SK-N-SH treated with all-trans-retinoic acid at 6 μM for 48 hours (cell line): ENCODE results near the gene KCNIP1.

ENCODE experiments used
- ATAC-seq: fragments of 200-7000 bp; cut with Tn5 transposase; 3 replicates; pipeline ENCODE4 v1.9.1; 2020; ENCODE audit warnings: mild to moderate bottlenecking, moderate library complexity
- ARNTL ChIP-seq: fragments of 450-650 bp; formaldehyde crosslinking; IDR thresholded peaks from 2 replicates; pipeline ENCODE4 v1.5.0; 2020; ENCODE audit warnings: low read depth, mild to moderate bottlenecking, moderate library complexity, borderline replicate concordance
- BACH2 ChIP-seq: fragments of 250-450 bp; sonication (Bioruptor Pico); IDR thresholded peaks from 2 replicates; pipeline ENCODE4 v1.9.0; 2021; ENCODE audit warnings: mild to moderate bottlenecking, borderline replicate concordance
- CSDC2 ChIP-seq: fragments of 250-450 bp; sonication (Bioruptor Pico); IDR thresholded peaks from 2 replicates; pipeline ENCODE4 v1.5.0; 2020; ENCODE audit warnings: mild to moderate bottlenecking, moderate library complexity
- ESRRG ChIP-seq: fragments of 250-450 bp; sonication (Bioruptor Pico); IDR thresholded peaks from 2 replicates; pipeline ENCODE4 v1.6.1; 2021; ENCODE audit warnings: mild to moderate bottlenecking
- GLIS3 ChIP-seq: fragments of 250-450 bp; sonication (Bioruptor Pico); IDR thresholded peaks from 2 replicates; pipeline ENCODE4 v1.5.0; 2020; ENCODE audit warnings: mild to moderate bottlenecking, moderate library complexity
- OSR1 ChIP-seq: fragments of 250-450 bp; sonication (Bioruptor Pico); IDR thresholded peaks from 2 replicates; pipeline ENCODE4 v1.8.0; 2022; ENCODE audit warnings: moderate library complexity, mild to moderate bottlenecking, inconsistent platforms
- POU6F1 ChIP-seq: fragments of 250-450 bp; sonication (Bioruptor Pico); IDR thresholded peaks from 2 replicates; pipeline ENCODE4 v1.8.0; 2021; ENCODE audit warnings: low read depth, mild to moderate bottlenecking, moderate library complexity, borderline replicate concordance
- PPARA ChIP-seq: fragments of 250-450 bp; sonication (Bioruptor Pico); IDR thresholded peaks from 2 replicates; pipeline ENCODE4 v1.5.0; 2020; ENCODE audit warnings: mild to moderate bottlenecking, borderline replicate concordance
- RARB ChIP-seq: fragments of 250-450 bp; sonication (Bioruptor Pico); IDR thresholded peaks from 2 replicates; pipeline ENCODE4 v1.8.0; 2021; ENCODE audit warnings: mild to moderate bottlenecking, moderate library complexity
- SNAI2 ChIP-seq: fragments of 250-450 bp; sonication (Bioruptor Pico); IDR thresholded peaks from 2 replicates; pipeline ENCODE4 v1.5.0; 2020; ENCODE audit warnings: mild to moderate bottlenecking, moderate library complexity
- TCF4 ChIP-seq: fragments of 250-450 bp; sonication (Bioruptor Pico); IDR thresholded peaks from 2 replicates; pipeline ENCODE4 v1.8.0; 2021; ENCODE audit warnings: mild to moderate bottlenecking, moderate library complexity, borderline replicate concordance
- TOX ChIP-seq: fragments of 250-450 bp; sonication (Bioruptor Pico); IDR thresholded peaks from 2 replicates; pipeline ENCODE4 v1.8.0; 2021; ENCODE audit warnings: mild to moderate bottlenecking, moderate library complexity, borderline replicate concordance
- TSHZ2 ChIP-seq: fragments of 250-450 bp; sonication (Bioruptor Pico); IDR thresholded peaks from 2 replicates; pipeline ENCODE4 v1.5.0; 2020; ENCODE audit warnings: mild to moderate bottlenecking, moderate library complexity
- ZC3H10 ChIP-seq: fragments of 250-450 bp; sonication (Bioruptor Pico); IDR thresholded peaks from 2 replicates; pipeline ENCODE4 v1.5.1; 2021; ENCODE audit warnings: mild to moderate bottlenecking, moderate library complexity
- ZFP3 ChIP-seq: fragments of 250-450 bp; sonication (Bioruptor Pico); IDR thresholded peaks from 2 replicates; pipeline ENCODE4 v1.5.0; 2020; ENCODE audit warnings: mild to moderate bottlenecking, moderate library complexity
- ZFP30 ChIP-seq: fragments of 450-650 bp; formaldehyde crosslinking; IDR thresholded peaks from 2 replicates; pipeline ENCODE4 v1.5.0; 2022; ENCODE audit warnings: mild to moderate bottlenecking, moderate library complexity
- ZNF8 ChIP-seq: fragments of 450-650 bp; formaldehyde crosslinking; IDR thresholded peaks from 2 replicates; pipeline ENCODE4 v1.5.0; 2020; ENCODE audit warnings: mild to moderate bottlenecking, moderate library complexity
- TF ChIP-seq, protein P1 (sequence below): fragments of 250-450 bp; sonication (Bioruptor Pico); IDR thresholded peaks from 2 replicates; pipeline ENCODE4 v1.5.1; 2020; ENCODE audit warnings: low read depth, mild to moderate bottlenecking, moderate library complexity
- TF ChIP-seq, protein P2 (sequence below): fragments of 250-450 bp; sonication (Bioruptor Pico); IDR thresholded peaks from 2 replicates; pipeline ENCODE4 v1.8.0; 2020; ENCODE audit warnings: mild to moderate bottlenecking, moderate library complexity, borderline replicate concordance

KCNIP1 gene

GRCh38 chr5:170644501-170644900 lies 140.7 kb downstream of the KCNIP1 start:
- ATAC-seq, result no peak

DNA sequence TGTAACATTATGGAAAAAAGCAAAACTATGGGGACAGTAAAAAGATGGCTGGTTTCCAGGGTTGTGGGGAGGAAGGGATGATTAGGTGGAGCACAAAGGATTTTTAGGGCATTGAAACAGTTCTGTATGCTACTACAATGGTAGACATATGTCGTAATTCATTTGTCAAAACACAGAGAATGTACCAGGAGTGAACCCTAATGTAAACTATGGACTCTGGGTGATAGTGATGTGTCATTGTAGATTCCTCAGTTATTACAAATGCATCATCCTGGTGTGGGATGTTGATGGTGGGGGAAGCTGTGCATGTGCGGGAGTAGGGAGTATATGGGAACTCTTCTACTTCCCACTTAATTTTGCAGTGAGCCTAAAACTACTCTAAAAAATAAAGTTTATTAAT lies 144.7 kb downstream of the KCNIP1 start:
- no peak for ATAC-seq
- no peak for TF ChIP-seq ZC3H10 (CRISPR knock-in tag)

More at GRCh38 chr5:170644501-170644900, 140.7 kb downstream of the KCNIP1 start:
- TF ChIP-seq, protein P1, sequence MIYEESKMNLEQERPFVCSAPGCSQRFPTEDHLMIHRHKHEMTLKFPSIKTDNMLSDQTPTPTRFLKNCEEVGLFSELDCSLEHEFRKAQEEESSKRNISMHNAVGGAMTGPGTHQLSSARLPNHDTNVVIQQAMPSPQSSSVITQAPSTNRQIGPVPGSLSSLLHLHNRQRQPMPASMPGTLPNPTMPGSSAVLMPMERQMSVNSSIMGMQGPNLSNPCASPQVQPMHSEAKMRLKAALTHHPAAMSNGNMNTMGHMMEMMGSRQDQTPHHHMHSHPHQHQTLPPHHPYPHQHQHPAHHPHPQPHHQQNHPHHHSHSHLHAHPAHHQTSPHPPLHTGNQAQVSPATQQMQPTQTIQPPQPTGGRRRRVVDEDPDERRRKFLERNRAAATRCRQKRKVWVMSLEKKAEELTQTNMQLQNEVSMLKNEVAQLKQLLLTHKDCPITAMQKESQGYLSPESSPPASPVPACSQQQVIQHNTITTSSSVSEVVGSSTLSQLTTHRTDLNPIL, result no peak
- TF ChIP-seq OSR1 (no peak), ZFP3 (CRISPR knock-in tag) (no peak), ZNF8 (no peak), PPARA (no peak), TCF4 (CRISPR knock-in tag) (no peak), ZFP30 (CRISPR knock-in tag) (no peak), RARB (CRISPR knock-in tag) (no peak), BACH2 (CRISPR knock-in tag) (no peak), ZC3H10 (CRISPR knock-in tag) (no peak), CSDC2 (CRISPR knock-in tag) (no peak), SNAI2 (CRISPR knock-in tag) (no peak), TOX (CRISPR knock-in tag) (no peak)

- no peak for TF ChIP-seq TCF4 (CRISPR knock-in tag)
- TF ChIP-seq POU6F1 (CRISPR knock-in tag), result no peak
- no peak for TF ChIP-seq BACH2 (CRISPR knock-in tag)
- no peak for TF ChIP-seq OSR1
- TF ChIP-seq PPARA, result no peak
- TF ChIP-seq ARNTL (CRISPR knock-in tag), result no peak
- no peak for TF ChIP-seq TOX (CRISPR knock-in tag)
- no peak for TF ChIP-seq TSHZ2
- TF ChIP-seq GLIS3, result no peak
- no peak for TF ChIP-seq ESRRG
- TF ChIP-seq, protein P1, result no peak
- TF ChIP-seq, protein P2, sequence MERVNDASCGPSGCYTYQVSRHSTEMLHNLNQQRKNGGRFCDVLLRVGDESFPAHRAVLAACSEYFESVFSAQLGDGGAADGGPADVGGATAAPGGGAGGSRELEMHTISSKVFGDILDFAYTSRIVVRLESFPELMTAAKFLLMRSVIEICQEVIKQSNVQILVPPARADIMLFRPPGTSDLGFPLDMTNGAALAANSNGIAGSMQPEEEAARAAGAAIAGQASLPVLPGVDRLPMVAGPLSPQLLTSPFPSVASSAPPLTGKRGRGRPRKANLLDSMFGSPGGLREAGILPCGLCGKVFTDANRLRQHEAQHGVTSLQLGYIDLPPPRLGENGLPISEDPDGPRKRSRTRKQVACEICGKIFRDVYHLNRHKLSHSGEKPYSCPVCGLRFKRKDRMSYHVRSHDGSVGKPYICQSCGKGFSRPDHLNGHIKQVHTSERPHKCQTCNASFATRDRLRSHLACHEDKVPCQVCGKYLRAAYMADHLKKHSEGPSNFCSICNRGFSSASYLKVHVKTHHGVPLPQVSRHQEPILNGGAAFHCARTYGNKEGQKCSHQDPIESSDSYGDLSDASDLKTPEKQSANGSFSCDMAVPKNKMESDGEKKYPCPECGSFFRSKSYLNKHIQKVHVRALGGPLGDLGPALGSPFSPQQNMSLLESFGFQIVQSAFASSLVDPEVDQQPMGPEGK (CRISPR knock-in tag), result no peak
- no peak for TF ChIP-seq RARB (CRISPR knock-in tag)
- TF ChIP-seq ZFP3 (CRISPR knock-in tag), result no peak
- TF ChIP-seq ZC3H10 (CRISPR knock-in tag), result no peak
- no peak for TF ChIP-seq ZFP30 (CRISPR knock-in tag)
- ATAC-seq, result no peak
These were observed 147.0 kb downstream of the KCNIP1 start for GRCh38 chr5:170650850-170651249.

GRCh38 chr5:170651604-170652277 lies 147.9 kb downstream of the KCNIP1 start:
- ATAC-seq, result no peak
- no peak for TF ChIP-seq ZC3H10 (CRISPR knock-in tag)
- TF ChIP-seq GLIS3, result no peak
